IMR-90 (cell line): ENCODE results near the gene STAC.

ENCODE experiments used
- CHD1 ChIP-seq: IDR thresholded peaks from 2 replicates; pipeline ENCODE4 v1.6.1; 2012; ENCODE audit warnings: low read depth, low read length, improper control_type of control experiment
- FOS ChIP-seq: fragments of 150-350 bp; IDR thresholded peaks from 2 replicates; pipeline ENCODE4 v1.6.1; 2016; ENCODE audit warnings: low read depth, low read length
- MAFK ChIP-seq: IDR thresholded peaks from 2 replicates; pipeline ENCODE4 v1.6.1; 2012; ENCODE audit warnings: low read depth, low read length, improper control_type of control experiment
- MXI1 ChIP-seq: IDR thresholded peaks from 2 replicates; pipeline ENCODE4 v1.6.1; 2012; ENCODE audit warnings: low read depth, mild to moderate bottlenecking, low read length, moderate library complexity, borderline replicate concordance
- NFE2L2 ChIP-seq: fragments of 150-350 bp; IDR thresholded peaks from 2 replicates; pipeline ENCODE4 v1.6.1; 2016; ENCODE audit warnings: low read depth, mild to moderate bottlenecking, low read length
- POLR2A ChIP-seq: IDR thresholded peaks from 2 replicates; pipeline ENCODE4 v1.6.1; 2012; ENCODE audit warnings: mild to moderate bottlenecking, low read depth, low read length
- RAD21 ChIP-seq: IDR thresholded peaks from 2 replicates; pipeline ENCODE4 v1.6.1; 2012; ENCODE audit warnings: low read length, improper control_type of control experiment
- RCOR1 ChIP-seq: IDR thresholded peaks from 2 replicates; pipeline ENCODE4 v1.6.1; 2012; ENCODE audit warnings: mild to moderate bottlenecking, low read length, improper control_type of control experiment; ENCODE audit not compliant: insufficient replicate concordance
- TF ChIP-seq, protein P1 (sequence below): conservative IDR thresholded peaks from 2 replicates; pipeline ENCODE4 v1.5.1; 2012; ENCODE audit warnings: mild to moderate bottlenecking, low read depth, low read length, improper control_type of control experiment
- TF ChIP-seq, protein P2 (sequence below): fragments of 150-350 bp; IDR thresholded peaks from 2 replicates; pipeline ENCODE4 v1.6.1; 2016; ENCODE audit warnings: low read depth, mild to moderate bottlenecking, low read length, moderate library complexity, borderline replicate concordance

DNA sequence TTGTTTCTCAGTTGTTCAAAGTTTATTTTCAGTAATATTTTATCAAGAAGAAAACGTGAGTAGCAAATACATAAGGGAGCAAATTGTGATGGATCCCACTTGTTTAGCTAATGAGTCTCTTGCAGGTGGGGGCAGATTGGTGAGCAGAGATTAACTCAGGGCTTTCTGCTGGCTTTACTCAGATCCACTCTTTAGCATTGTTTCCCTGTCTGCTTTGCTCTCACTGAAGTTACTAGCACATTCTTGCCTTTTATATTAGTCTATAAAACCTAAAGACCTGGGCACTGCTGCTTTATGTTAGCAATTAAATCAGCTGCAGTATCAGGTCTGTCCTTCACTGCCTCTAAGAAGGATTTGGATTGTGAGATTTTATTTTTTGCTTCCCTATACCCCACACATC, 71.5 kb downstream of the STAC start:
- TF ChIP-seq, protein P1, sequence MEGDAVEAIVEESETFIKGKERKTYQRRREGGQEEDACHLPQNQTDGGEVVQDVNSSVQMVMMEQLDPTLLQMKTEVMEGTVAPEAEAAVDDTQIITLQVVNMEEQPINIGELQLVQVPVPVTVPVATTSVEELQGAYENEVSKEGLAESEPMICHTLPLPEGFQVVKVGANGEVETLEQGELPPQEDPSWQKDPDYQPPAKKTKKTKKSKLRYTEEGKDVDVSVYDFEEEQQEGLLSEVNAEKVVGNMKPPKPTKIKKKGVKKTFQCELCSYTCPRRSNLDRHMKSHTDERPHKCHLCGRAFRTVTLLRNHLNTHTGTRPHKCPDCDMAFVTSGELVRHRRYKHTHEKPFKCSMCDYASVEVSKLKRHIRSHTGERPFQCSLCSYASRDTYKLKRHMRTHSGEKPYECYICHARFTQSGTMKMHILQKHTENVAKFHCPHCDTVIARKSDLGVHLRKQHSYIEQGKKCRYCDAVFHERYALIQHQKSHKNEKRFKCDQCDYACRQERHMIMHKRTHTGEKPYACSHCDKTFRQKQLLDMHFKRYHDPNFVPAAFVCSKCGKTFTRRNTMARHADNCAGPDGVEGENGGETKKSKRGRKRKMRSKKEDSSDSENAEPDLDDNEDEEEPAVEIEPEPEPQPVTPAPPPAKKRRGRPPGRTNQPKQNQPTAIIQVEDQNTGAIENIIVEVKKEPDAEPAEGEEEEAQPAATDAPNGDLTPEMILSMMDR: no peak
- TF ChIP-seq POLR2A (no peak), RCOR1 (no peak), FOS (no peak), CHD1 (no peak), MXI1 (no peak), MAFK (no peak), RAD21 (no peak), NFE2L2 (no peak)
- TF ChIP-seq, protein P2, sequence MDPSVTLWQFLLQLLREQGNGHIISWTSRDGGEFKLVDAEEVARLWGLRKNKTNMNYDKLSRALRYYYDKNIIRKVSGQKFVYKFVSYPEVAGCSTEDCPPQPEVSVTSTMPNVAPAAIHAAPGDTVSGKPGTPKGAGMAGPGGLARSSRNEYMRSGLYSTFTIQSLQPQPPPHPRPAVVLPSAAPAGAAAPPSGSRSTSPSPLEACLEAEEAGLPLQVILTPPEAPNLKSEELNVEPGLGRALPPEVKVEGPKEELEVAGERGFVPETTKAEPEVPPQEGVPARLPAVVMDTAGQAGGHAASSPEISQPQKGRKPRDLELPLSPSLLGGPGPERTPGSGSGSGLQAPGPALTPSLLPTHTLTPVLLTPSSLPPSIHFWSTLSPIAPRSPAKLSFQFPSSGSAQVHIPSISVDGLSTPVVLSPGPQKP: no peak
